NOMO-1 (cell line): ENCODE data around the gene GABBR2.

Experiments
- DNase-seq, 2 experiments: peaks; one replicate each; lab custom pipeline; 2025; ENCODE audit not compliant: unreplicated experiment in 2 of 2; lab: John Stamatoyannopoulos, UW

GABBR2 gene

DNA sequence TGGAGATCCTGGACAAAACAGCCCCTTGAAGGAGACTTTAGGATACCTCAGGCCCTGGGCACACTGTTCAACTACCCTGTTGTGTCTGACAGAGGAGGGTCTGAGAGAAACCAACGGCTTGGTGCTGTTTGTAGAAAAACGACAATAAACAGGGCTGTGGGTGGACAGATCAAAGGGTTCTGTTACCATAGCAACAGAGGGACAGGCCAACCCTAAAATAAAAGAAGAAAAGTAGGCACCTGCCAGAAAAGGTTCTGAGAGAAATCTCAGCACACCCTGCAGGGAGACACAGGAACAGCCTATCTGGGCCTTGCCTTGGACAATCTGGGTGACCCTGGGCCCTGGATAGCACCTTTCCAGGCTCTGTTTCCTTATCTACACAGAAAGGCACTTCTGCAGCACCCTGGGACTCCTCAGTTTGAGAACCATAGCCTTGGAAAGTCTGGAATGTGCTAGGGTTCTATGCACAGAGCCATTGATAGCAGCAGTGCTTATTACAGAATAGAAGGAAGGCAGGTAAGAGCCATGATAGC is 348.5 kb downstream of the GABBR2 start:
- DNase-seq: no peak

DNA sequence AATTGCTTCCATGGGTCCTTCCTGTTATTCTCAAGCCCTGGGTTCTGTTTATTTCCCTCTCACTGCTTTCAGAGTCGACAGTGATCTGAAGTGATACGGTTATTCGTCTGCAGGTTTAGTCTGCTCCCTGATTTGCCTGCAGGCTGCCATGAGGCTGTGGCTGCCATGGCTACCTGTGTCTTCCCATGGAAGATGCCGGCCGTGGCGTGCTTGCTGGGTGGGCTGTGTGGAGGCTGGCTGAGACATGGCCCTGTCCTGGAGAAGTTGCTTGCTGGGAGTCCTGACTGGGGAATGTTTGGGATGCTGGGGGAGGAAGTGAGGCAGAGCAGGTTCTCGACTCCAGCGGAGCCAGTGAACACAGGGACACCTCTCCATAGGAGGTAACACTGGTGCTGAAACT is 349.2 kb downstream of the GABBR2 start:
- DNase-seq: no peak

DNA sequence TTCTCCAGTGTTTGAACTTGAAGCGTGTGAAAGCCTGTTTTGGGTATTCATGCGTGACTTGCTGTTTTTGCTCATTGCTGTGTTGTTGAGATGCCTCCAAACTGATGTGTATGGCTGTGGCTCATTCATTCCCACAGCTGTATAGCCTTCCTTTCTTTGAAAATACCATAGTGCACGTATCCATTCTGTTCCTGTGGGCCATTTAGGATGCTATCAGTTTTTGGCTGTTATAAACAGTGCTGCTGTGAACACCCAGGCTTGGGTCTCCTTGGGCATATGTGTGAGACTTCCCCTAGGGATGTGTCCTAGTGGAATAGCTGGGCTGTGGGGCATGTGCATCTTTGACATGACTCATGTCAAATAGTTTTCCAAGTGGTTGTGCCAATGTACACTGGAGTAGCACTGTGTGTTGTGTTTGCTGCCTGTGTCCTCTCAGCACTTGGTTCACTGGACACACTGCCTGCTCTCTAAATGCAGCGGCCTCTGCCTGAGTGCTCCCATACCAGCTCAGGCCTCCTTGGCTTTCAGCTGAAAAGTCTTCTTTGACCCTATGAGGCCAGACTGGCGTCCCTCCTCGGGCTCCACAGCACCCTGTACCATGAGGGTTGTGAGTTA is 350.7 kb downstream of the GABBR2 start:
- no peak for DNase-seq

DNA sequence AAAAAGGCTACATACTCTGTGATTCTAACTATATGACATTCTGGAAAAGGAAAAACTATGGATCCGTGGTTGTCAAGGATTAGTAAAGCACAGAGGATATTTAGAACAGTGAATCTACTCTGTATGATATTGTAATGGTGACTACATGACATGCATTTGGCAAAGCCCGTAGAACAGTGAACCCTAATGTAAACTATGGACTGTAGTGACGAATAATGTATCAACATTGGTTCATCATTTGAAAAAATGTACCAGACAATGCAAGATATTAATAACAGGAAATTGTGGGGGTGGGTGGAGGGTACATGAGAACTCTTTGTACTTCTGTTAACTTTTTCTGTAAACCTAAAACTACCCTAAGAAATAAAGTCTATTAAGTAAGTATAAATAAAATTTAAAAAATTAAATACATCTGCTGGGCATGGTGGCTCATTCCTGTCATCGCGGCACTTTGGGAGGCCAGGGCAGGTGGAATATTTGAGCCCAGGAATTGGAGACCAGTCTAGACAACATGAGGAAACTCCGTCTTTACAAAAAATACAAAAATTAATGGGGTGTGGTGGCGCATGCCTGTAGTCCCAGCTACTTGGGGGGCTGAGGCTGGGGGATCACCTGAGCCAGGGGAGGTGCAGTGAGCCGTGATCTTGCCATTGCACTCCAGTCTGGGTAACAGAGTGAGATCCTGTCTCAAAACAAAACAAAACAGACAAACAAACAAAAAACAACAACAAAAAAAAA is 351.6 kb downstream of the GABBR2 start:
- DNase-seq: no peak

DNA sequence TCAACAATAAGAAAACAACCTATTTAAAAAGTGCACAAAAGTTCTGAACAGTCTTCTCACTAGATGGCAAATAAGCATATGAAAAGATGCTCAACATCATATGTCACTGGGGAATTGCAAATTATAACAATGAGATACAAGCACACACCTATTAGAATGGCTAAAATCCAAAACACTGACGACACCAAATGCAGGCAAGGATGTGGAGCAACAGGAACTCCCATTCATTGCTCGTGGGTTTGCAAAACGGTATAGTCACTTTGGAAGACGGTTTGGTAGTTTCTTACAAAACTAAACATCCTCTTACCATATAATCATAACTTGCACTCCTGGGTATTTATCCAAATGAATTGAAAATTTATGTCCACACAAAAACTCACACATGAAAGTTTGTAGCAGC is 352.4 kb downstream of the GABBR2 start:
- no peak for DNase-seq

DNA sequence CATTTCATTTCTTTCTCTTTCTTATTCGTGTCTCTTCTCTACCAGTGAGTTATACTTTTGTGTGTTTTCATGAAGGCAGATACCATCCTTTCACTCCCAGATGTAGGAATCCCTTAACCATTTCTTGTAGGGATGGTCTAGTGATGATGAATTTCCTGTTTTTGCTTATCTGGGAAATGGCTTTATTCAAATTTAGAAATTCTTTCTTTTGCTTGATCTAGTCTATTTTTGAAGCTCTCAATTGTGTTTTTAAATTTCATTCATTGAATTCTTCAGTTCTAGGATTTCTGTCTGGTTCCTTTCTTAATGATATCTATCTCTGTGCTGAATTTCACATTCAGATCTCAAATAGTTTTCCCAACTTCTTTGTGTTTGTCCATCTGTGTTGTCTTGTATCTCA is 357.4 kb downstream of the GABBR2 start:
- no peak for DNase-seq

DNA sequence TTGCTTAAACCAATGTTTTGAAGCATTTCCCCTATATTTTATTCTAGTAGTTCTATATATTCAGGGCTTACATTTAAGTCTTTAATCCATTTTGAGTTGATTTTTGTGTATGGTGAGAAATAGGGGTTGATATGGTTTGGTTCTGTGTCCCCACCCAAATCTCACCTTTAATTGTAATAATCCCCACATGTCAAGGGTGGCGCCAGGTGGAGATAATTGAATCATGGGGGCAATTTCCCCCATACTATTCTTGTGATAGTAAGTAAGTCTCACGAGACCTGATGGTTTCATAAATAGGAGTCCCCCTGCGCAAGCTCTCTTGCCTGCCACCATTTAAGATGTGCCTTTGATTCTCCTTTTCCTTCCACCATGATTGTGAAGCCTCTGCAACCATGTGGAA is 361.1 kb downstream of the GABBR2 start:
- DNase-seq: no peak

DNA sequence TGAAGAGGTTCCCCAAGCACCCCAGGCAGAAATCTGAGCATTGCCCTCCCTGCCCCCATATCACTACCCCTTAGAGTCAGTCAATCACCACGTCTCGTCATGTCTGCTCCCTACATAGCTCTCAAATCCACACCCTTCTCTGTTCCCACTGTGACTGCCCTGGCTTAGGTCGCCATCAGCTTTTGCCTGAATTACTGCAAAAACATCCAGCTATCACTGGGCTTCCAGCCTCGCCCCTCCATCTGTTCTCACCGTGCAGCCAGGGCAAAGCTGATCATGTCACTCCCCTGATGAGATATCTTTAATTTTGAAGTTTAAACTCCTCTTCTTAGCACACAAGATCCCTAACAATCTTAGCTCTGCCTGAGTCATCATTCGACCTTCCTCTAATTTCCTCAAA is 363.7 kb downstream of the GABBR2 start:
- DNase-seq: no peak

DNA sequence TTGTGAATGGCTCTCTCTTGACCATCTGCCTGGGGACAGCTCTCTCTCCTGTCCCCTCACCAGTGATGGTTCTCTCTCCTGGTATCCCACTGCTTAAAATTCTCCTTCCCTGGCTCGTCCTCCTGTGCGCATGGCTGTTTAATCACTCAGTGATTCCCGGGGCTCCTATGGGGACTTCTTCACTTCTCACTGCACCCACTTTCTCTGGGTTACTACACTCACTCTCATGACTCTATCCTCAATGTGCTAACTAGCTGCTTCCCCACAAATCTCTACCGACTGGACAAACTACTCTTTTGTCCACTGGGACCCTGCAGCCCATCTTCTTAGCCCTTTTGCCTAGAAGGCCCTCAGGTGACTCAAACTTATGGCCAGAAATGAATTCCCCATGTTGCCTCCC is 364.2 kb downstream of the GABBR2 start:
- DNase-seq: no peak

DNA sequence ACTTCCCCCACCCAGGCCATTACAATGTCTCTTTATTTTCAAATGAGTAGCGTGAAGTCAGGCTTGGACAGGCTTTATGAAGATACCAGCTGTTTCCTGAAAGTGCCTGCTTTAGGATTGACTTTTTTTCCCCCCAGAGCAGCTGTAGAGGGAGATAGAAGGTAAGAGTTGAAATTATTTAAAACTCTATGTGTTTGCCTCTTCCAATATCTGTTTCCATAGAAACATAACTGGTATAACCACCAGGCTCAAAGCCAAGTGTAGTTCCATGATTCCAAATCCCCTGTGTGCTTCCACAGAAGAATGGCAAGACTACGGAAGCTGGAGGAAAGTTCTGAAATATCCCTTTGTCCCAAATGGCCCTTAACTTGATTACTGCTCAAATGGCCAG is 365.9 kb downstream of the GABBR2 start:
- DNase-seq: no peak

DNA sequence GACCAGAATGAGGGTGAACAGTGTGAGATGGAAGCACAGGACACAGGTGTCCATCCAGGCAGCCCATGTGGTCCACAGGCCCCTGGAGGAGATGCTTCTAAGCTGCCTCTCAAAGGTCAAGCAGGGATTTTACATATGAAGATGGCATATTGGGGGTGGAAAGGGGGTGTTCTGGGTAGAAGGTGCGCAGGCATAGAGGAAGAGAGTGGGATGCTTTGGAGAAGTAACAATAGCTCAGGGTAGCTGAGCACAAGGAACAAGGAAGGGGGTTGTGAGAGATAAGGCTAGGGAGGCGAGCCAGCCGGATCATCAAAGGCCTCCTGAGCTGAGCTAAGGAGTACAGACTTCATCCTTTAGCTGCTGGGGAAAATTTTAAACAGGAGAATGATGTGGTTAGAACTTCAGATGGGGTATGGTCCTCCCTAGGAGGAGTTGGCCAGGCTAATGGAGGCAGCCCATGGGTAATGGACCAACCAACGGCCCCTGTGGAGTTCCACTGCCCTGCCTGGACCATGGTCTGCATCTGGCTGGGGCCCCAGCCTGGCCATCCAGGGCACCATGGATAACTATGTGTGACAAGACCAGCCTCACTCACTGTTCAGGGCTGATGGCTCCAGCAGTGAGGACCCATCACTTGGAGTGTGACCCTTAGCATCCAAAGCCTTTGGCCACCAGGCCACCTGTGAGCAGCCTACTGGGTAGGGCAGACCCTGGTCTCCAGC is 366.5 kb downstream of the GABBR2 start:
- no peak for DNase-seq

DNA sequence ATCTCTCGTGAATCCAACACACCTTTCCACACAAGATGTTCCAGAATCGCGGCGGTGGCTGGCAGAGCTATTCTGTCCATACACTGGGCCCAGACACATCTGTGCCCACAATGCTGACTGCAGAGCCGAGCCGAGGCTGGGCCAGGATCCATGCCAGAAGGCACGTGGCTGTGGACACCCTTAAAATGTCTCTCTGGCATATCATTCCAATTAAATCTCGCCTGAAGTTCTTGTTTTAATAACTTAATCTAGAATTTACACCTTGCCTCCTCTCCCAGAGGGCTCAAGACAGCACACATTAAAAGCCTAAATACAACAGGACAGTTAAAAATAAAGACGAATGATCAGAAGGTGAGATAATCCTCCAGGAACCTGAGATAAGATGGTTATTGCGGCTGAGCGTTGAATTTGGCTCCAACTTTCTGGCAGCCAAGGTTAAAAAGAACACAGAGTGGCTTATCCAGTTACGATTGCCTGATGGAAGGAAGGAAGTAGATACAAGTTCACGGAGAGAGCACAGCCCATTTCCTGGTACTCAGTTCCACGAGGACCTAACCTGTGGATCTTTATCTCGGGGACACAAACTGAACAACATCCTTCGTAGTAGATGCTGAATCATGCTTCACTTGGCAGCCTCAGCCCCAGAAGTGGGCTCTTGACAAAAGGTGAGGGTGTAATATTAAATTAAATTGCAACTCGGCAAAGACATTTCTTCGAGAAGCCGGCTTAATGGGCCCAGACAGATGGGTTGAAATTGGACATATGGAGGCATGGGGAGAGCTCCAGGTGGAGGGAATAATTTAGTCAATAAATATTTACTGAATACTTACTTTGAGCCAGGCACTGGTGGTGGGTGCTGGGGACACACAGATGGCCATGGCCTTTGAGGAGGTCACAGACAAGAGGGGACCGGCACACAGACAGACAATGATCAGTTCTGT is 367.3 kb downstream of the GABBR2 start:
- DNase-seq: no peak

DNA sequence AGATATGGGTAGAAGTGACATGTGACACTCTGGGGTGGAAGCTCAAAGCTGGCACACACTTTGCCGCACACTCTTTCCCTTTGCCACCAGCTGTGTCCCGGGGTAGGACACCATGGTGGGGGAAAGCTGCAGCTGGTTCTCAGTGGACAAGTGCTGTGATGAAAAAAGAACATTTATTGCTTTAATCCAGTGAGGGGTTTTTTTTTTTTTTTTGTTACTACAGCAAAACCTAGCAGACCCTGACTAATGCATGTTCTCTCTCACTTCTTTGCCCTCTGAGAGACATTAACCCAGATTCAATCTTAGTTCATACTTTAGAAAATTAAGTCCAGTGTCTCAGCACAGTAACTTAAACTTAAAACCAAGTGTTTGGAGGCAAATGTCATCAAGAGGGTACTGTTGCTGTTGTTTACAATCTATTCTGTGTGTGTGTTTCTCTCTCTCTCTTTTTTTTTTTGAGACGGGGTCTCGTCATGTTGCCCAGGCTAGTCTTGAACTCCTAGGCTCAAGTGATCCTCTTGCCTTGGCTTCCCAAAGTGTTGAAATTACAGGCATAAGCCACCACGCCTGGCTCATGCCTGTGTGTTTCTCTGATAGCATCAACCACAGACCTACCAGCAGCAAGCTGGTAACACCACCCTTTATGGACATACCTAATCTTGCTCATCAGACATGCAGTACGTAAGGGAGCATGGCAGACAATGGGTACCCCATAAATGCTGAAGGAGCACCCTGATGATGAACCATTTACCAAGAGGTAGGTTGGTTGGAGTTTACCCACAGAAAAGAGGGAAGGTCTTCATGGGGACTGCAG is 368.5 kb downstream of the GABBR2 start:
- DNase-seq: no peak

DNA sequence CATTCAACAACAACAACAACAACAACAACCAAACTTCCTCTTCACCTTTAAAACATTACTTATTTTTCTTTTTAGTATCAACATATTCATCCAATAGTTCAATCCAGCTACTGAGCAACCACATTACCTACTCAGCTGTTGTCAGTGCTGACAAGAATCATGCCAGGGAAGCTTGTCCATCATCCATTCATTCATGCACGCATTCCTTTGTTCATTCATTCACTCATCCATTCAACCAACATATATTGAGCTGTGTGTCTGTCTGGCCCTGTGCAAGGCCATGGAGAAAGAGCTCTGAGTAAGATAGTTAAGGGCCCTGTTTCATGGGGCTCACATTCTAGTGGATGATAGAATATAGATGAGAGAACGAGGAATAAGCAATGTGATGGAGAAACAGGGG is 373.1 kb downstream of the GABBR2 start:
- DNase-seq: no peak

DNA sequence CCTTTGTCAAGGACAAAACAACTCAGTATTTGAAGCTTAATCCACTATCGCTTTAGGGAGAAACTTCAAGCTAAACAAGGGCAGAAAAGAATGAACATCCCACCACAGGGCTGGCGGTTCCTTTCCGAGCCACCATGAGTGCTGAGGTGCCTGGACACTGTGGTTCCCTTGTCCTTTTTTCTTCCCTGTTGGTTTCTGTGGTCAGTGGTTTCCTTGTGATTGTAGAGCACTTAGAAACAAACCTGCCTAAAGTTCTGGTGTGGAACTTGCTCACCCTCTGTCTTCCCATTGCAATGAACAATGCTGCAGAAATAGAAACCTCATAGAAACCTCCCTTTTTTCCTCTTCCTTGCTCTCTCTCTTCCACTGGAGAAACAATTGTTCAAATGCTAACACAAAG is 373.9 kb downstream of the GABBR2 start:
- DNase-seq: no peak

DNA sequence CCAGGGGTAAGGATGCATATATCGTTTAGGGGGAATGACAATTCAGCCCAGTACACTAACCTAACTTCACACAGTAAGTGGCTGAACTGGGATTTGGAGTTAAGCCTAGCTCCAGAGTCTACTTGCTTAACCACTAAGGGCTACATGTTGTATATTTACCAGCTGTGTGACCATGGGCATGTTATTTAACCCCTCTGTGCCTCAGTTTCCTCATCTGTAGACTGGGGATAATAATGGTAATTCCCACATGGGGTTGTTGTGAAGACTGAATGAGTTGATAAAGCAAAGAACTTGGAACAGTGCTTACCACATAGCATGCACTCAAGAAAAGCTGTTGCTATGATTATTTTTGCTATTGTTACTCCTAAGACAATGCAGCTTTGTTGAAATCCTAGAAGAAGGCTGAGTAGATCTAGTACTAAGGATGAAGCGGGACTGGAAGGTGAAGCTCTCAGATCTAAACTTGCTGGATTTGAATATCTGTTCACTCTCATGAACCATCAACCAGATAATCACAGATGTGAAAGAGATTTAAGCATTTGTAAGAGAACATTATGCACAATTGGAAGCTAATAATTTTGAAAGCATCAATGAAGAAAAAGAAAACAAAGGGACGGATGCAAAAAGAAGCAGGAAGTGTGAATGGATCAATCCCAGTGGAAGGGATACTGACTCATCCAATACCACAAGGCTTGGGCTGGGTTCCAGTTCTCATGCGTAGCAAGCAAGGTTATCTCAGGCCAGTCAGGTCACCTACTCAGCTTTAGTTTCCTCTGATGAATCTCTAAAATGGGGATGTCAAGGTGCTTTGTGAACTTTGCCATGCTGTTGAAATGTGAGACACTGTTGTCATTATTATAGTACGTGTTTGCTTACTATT is 374.8 kb downstream of the GABBR2 start:
- no peak for DNase-seq

DNA sequence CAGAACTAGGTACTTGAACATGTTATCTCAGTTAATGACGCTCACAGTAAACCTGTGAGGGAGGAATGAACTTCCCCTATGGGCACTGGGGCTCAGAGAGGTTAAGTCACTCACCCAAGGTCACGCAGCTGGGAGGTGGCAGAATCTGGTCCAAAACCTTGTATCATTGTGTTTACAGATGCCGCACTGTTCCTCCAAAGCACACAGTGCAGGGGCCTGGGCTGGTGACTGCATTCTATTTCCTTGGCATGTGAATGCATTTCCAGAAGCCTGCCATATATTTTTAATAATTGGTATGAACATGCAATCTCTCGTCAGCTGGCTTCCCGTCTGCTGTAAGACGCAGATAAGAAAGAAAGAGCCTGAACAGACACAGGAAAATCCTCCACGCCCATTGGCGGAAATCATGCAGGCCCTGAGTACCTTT is 376.3 kb downstream of the GABBR2 start:
- DNase-seq: no peak

DNA sequence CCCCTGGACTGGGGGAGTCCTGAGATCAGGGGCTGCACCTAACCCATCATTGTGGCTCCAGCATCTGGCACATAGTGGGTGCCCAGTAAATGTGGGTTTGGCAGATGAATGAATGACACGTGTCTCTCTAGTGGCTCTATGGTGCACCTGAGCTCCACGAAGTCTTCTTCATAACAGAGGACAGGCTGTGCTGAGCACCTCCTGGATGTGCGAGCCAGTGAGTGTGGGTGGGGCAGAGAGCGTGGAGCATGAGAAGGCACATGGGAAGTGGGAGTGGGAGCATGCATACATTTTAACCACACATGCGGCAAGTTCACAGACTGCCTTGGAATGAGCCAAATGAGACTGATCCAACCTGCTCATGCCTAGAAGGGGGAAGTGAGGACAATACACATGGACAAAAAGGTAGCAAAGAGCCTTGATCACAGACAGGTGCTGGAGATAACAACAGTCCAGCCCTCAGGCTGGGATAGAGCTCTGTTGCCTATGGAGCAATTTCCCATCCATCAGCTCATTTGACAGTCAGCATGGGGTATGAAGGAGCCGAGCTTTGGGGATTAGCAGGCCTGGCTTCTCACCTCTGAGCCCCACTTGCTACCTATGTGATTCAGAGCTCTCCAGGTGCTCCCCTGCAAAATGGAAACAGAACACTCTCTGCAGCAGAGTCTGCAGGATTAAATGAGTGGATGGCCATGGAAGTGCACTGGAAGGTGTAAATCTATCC is 377.0 kb downstream of the GABBR2 start:
- DNase-seq: no peak
